Kidney (tissue), 14 donors: Measurements from ENCODE around the gene RMND5B. TPM values are rescaled to one million over a fixed set of nuclear protein-coding genes. Genes with fewer than 3 reads are reported as not detected.

ENCODE experiments used
- DNase-seq, 5 donors: peaks; one replicate each; pipeline ENCODE4 v3.0.0-alpha.2; 2013 to 2020
- FAIRE-seq: peaks from 2 replicates; lab custom pipeline; 2012; peaks lifted over from hg19 to GRCh38; lab: Jason Lieb, UNC
- H3K27ac ChIP-seq, 2 donors: one replicate each; pipeline ENCODE4 v1.7.0; 2013; ENCODE audit warnings: low read depth in 2 of 2, low read length in 2 of 2, inconsistent platforms in 1 of 2
- H3K27me3 ChIP-seq: one replicate; pipeline ENCODE4 v1.7.1; 2013; ENCODE audit warnings: low read length, inconsistent platforms; ENCODE audit not compliant: control insufficient read depth, insufficient read depth
- H3K36me3 ChIP-seq, 3 donors: one replicate each; pipeline versions ENCODE4 v1.7.0 to v1.7.1; 2013; ENCODE audit warnings: low read length in 3 of 3, control low read depth in 1 of 3, inconsistent platforms in 1 of 3; ENCODE audit not compliant: insufficient read depth in 3 of 3, control insufficient read depth in 2 of 3
- H3K4me1 ChIP-seq, 3 donors: one replicate each; pipeline versions ENCODE4 v1.7.0 to v1.7.1; 2013; ENCODE audit warnings: low read length in 3 of 3, inconsistent platforms in 1 of 3, low read depth in 1 of 3; ENCODE audit not compliant: control insufficient read depth in 2 of 3, insufficient read depth in 2 of 3
- H3K4me3 ChIP-seq, 3 donors: one replicate each; pipeline versions ENCODE4 v1.7.0 to v1.8.1; 2013; ENCODE audit warnings: low read length in 3 of 3, control low read depth in 1 of 3, inconsistent platforms in 1 of 3
- H3K9ac ChIP-seq, 3 donors: one replicate each; pipeline versions ENCODE4 v1.7.0 to v1.7.1; 2013; ENCODE audit warnings: low read length in 3 of 3, control low read depth in 1 of 3, inconsistent platforms in 1 of 3
- H3K9me3 ChIP-seq, 3 donors: one replicate each; pipeline versions ENCODE4 v1.7.0 to v1.7.1; 2013; ENCODE audit warnings: low read length in 3 of 3, control low read depth in 1 of 3, inconsistent platforms in 1 of 3; ENCODE audit not compliant: control insufficient read depth in 2 of 3, insufficient read depth in 1 of 3
- intact Hi-C: fragments of 100-400 bp; cut with DNase I; formaldehyde crosslinking; loops from one replicate; pipeline ENCODE4 v1.11.1; 2022
- polyA plus RNA-seq: library from polyadenylated mRNA; stranded (reverse); fragments of 350-450 nt; fragmentation: Illumina TruSeq; extraction: RNeasy Lipid Tissue Mini Kit (QIAGEN cat#74804); gene quantifications from one replicate; pipeline ENCODE4 v1.2.3, GENCODE V29; 2014; ENCODE audit warnings: low read depth, low replicate concordance; ENCODE audit not compliant: insufficient read depth
- total RNA-seq: library from RNA; stranded (reverse); fragmentation: NEBNext Ultra II Directional; extraction: Animal tissue kit (Norgen Biotek cat#: 25700); gene quantifications from one replicate; pipeline ENCODE4 v1.2.1, GENCODE V29; 2021
- TF ChIP-seq, protein P1 (sequence below): IDR thresholded peaks from 3 replicates; pipeline ENCODE4 v1.5.1; 2012; ENCODE audit warnings: mild to moderate bottlenecking, moderate library complexity, borderline replicate concordance; ENCODE audit not compliant: insufficient read depth; ENCODE audit errors: extremely low read depth
- donor health status: control.
- donor health status: control.
- donor health status: control.
- donor health status: control.
- donor health status: control.
- donor health status: DM: yes; HTN: yes; CAD: no.
- donor health status: Normal renal cell carcinoma (clear cell type).

RMND5B gene
- total and polyA plus RNA-seq, 2 donors from 2014 or later: 36.6 to 45.3 TPM

- H3K9ac ChIP-seq: no peak overlapping the region
- DNase-seq: no peak
- no peaks in the 10 kb centered on the region for H3K4me1 ChIP-seq
- H3K27ac ChIP-seq: no peak overlapping the region
- no peaks in the 10 kb centered on the region for H3K9me3 ChIP-seq
- H3K36me3 ChIP-seq: peaks cover 2 to 40% (median 15%) of the 10 kb centered on the region in 3 donors
- TF ChIP-seq, protein P1, sequence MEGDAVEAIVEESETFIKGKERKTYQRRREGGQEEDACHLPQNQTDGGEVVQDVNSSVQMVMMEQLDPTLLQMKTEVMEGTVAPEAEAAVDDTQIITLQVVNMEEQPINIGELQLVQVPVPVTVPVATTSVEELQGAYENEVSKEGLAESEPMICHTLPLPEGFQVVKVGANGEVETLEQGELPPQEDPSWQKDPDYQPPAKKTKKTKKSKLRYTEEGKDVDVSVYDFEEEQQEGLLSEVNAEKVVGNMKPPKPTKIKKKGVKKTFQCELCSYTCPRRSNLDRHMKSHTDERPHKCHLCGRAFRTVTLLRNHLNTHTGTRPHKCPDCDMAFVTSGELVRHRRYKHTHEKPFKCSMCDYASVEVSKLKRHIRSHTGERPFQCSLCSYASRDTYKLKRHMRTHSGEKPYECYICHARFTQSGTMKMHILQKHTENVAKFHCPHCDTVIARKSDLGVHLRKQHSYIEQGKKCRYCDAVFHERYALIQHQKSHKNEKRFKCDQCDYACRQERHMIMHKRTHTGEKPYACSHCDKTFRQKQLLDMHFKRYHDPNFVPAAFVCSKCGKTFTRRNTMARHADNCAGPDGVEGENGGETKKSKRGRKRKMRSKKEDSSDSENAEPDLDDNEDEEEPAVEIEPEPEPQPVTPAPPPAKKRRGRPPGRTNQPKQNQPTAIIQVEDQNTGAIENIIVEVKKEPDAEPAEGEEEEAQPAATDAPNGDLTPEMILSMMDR: no peak
- H3K4me3 ChIP-seq: no peak overlapping the region
- no peaks in the 10 kb centered on the region for H3K27me3 ChIP-seq
- FAIRE-seq: no peak
- intact Hi-C loops: no loop called here
These were observed 10.7 kb downstream of the RMND5B start for GRCh38 chr5:178141550-178141949.

GRCh38 chr5:178142642-178143041, 11.8 kb downstream of the RMND5B start:
- H3K9ac ChIP-seq: no peak overlapping the region
- TF ChIP-seq, protein P1: no peak
- FAIRE-seq (no peak), DNase-seq (no peak)
- peaks cover 7 to 48% (median 23%) of the 10 kb centered on the region in 3 donors for H3K36me3 ChIP-seq
- no peak overlapping the region for H3K4me3 ChIP-seq
- no peak overlapping the region for H3K27ac ChIP-seq
- H3K27me3 ChIP-seq: no peaks in the 10 kb centered on the region
- no peaks in the 10 kb centered on the region for H3K9me3 ChIP-seq
- intact Hi-C loops: no loop called here
- H3K4me1 ChIP-seq: no peaks in the 10 kb centered on the region

- H3K4me3 ChIP-seq: no peak overlapping the region
- TF ChIP-seq, protein P1: no peak
- peaks cover 9 to 52% (median 27%) of the 10 kb centered on the region in 3 donors for H3K36me3 ChIP-seq
- no peak overlapping the region for H3K9ac ChIP-seq
- no peaks in the 10 kb centered on the region for H3K4me1 ChIP-seq
- no peaks in the 10 kb centered on the region for H3K9me3 ChIP-seq
- intact Hi-C loops: no loop called here
- no peak overlapping the region for H3K27ac ChIP-seq
- no peaks in the 10 kb centered on the region for H3K27me3 ChIP-seq
- DNase-seq (no peak), FAIRE-seq (no peak)
These were observed 12.4 kb downstream of the RMND5B start for GRCh38 chr5:178143246-178143645.

- no peak overlapping the region for H3K4me3 ChIP-seq
- peak in 2 of 5 donors; percentile 85 to 90 for DNase-seq
- intact Hi-C loops: no loop called here
These were observed 13.1 kb downstream of the RMND5B start for GRCh38 chr5:178143901-178144300.

More at GRCh38 chr5:178143901-178144300, 13.1 kb downstream of the RMND5B start:
- no peaks in the 10 kb centered on the region for H3K27me3 ChIP-seq
- TF ChIP-seq, protein P1: no peak
- H3K27ac ChIP-seq: no peak overlapping the region
- peaks cover 9 to 55% (median 29%) of the 10 kb centered on the region in 3 donors for H3K36me3 ChIP-seq
- H3K9me3 ChIP-seq: no peaks in the 10 kb centered on the region
- FAIRE-seq: no peak
- no peak overlapping the region for H3K9ac ChIP-seq
- no peaks in the 10 kb centered on the region for H3K4me1 ChIP-seq
